ENCODE results near the gene LPIN1. TPM values are rescaled to one million over a fixed set of nuclear protein-coding genes. Genes with fewer than 3 reads are reported as not detected.

The LPIN1 gene, protein sequence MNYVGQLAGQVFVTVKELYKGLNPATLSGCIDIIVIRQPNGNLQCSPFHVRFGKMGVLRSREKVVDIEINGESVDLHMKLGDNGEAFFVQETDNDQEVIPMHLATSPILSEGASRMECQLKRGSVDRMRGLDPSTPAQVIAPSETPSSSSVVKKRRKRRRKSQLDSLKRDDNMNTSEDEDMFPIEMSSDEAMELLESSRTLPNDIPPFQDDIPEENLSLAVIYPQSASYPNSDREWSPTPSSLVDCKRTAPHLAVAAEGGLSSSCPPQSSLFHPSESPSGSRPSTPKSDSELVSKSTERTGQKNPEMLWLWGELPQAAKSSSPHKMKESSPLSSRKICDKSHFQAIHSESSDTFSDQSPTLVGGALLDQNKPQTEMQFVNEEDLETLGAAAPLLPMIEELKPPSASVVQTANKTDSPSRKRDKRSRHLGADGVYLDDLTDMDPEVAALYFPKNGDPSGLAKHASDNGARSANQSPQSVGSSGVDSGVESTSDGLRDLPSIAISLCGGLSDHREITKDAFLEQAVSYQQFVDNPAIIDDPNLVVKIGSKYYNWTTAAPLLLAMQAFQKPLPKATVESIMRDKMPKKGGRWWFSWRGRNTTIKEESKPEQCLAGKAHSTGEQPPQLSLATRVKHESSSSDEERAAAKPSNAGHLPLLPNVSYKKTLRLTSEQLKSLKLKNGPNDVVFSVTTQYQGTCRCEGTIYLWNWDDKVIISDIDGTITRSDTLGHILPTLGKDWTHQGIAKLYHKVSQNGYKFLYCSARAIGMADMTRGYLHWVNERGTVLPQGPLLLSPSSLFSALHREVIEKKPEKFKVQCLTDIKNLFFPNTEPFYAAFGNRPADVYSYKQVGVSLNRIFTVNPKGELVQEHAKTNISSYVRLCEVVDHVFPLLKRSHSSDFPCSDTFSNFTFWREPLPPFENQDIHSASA
- total RNA-seq: 38.6 and 49.6 TPM in 2 replicates

DNA sequence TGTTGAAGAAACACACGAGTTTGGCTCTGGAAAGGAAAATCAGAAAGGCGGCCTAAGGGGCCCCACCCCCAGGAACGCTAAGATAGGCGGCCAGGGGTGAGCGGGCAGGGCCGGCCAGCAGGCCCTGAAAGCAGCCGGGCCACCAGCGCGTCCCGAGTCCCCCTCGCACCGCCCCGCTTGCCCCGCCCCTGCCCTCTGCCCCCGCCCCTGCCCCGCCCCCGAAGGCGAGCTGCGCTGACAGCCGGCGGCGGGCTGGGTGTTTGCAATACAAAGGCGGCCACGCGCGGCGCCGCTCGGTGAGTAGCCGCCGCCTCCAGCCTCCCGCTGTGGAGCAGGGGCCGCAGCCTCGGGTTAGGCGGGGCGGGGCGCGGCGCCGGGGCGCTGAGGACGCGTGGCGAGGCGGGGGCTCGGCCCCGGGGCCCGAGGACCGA, at the start of gene LPIN1:
LPIN1 (plus strand) TSS at position 257 of the 431 bp plus-strand sequence. CDS start 18,910 bp downstream, outside the sequence.

Other genes with a start within 250 kb of the LPIN1 start
- 0.23 and 0.43 TPM in 2 replicates for gene GREB1, start 212.6 kb upstream of the LPIN1 start, total RNA-seq
- not detected in 2 replicates for gene NTSR2, start 76.4 kb upstream of the LPIN1 start, total RNA-seq

Measured in pericardium fibroblast (primary cell).